ENCODE results near the gene SRCAP.
A peak's percentile ranks its signal among the peaks of the same experiment; 100 is the strongest.

The SRCAP gene

DNA sequence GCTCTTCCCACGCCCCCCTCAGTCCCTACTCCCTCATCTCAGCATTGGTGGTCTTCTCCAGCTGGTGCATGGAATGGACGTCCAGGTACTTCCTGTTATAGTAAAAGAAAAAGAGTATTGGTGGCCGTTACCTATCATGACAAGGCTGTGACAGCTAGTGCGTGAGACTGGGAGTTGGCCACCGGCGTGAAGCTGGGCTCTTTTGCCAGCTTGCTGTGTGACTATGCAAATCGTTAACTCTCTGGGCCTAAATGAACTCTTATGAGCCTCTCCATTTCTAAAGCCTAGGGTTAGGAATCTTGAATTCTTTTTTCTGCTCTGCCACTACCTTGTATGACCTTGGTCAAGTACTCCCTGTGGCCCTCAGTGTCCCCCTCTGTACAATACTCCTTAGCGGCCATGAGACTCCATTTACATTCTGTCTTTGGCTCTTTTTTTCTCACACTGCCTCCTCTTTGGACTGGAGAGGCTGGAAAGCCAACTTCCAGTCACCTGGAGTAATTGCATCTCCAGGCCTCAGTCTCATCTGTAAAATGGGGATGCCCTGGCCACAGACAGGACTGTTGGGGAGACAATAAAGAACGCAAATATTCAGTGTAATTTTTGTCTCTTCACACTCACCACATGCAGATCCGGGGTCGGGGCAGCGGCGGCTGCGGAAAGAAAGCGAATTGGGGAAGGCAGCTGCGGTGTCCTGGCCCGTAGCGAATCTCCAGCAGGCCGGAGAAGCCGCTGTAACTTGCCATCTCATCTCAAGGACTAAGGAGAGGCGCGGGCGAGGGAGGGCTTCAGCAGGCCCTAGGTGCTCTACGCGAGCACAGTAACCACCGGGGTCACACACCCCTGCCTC lies 61.8 kb downstream of the SRCAP start:
- peak overlapping the region; percentile 54 for H3K27ac ChIP-seq (ENCODE audit: poor library complexity, severe bottlenecking)
- H3K27me3 ChIP-seq (ENCODE audit: insufficient read depth, poor library complexity, severe bottlenecking) = no peaks in the 10 kb centered on the region
- no peaks in the 10 kb centered on the region for H3K9me3 ChIP-seq (ENCODE audit: severe bottlenecking)
- H3K36me3 ChIP-seq (ENCODE audit: low read depth) = peaks cover 41% of the 10 kb centered on the region
- no peak for DNase-seq (ENCODE audit: low spot score)
- TF ChIP-seq, protein P1, sequence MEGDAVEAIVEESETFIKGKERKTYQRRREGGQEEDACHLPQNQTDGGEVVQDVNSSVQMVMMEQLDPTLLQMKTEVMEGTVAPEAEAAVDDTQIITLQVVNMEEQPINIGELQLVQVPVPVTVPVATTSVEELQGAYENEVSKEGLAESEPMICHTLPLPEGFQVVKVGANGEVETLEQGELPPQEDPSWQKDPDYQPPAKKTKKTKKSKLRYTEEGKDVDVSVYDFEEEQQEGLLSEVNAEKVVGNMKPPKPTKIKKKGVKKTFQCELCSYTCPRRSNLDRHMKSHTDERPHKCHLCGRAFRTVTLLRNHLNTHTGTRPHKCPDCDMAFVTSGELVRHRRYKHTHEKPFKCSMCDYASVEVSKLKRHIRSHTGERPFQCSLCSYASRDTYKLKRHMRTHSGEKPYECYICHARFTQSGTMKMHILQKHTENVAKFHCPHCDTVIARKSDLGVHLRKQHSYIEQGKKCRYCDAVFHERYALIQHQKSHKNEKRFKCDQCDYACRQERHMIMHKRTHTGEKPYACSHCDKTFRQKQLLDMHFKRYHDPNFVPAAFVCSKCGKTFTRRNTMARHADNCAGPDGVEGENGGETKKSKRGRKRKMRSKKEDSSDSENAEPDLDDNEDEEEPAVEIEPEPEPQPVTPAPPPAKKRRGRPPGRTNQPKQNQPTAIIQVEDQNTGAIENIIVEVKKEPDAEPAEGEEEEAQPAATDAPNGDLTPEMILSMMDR (IDR thresholded peaks at IDR 0.05; ENCODE audit: poor library complexity, severe bottlenecking) = no peak
- peak overlapping the region; percentile 70 for H3K4me3 ChIP-seq (ENCODE audit: severe bottlenecking)
- peaks cover 10% of the 10 kb centered on the region for H3K4me1 ChIP-seq (ENCODE audit: insufficient read depth, poor library complexity, severe bottlenecking)
- no peak for ATAC-seq (ENCODE audit: low read depth)

DNA sequence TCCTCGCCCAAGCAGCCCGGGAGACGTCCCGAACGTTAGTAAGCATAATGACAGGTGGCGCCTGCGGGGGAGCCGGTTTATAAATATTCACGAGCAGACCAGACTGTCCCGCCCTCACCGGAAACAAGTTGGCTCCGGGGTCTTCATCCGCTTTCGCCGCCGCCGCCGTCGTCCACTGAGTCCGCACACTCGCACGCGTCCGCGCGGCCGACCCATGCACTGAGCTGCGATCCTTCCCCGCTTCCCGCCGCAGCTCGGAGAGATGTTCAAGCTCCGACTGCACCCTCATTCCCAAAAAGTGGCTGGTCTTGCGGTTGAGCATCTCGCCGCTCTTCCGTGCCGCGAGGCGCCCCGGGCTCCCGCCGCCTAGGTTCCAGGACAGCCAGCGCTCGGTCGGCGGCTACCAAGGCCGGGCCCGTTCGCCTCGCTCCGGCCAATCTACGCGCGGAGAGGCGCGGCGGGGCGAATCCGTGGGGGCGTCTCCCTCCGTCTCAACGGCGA lies 62.5 kb downstream of the SRCAP start:
- ATAC-seq (ENCODE audit: low read depth) (peak; percentile 45), DNase-seq (ENCODE audit: low spot score) (peak; percentile 63)
- Histone ChIP-seq H3K9me3 (ENCODE audit: severe bottlenecking) (no peaks in the 10 kb centered on the region), H3K36me3 (ENCODE audit: low read depth) (peaks cover 41% of the 10 kb centered on the region), H3K4me3 (ENCODE audit: severe bottlenecking) (peak overlapping the region; percentile 70), H3K27ac (ENCODE audit: poor library complexity, severe bottlenecking) (peak overlapping the region; percentile 54), H3K4me1 (ENCODE audit: insufficient read depth, poor library complexity, severe bottlenecking) (peaks cover 10% of the 10 kb centered on the region), H3K27me3 (ENCODE audit: insufficient read depth, poor library complexity, severe bottlenecking) (no peaks in the 10 kb centered on the region)
- TF ChIP-seq, protein P1 (IDR thresholded peaks at IDR 0.05; ENCODE audit: poor library complexity, severe bottlenecking) = no peak

DNA sequence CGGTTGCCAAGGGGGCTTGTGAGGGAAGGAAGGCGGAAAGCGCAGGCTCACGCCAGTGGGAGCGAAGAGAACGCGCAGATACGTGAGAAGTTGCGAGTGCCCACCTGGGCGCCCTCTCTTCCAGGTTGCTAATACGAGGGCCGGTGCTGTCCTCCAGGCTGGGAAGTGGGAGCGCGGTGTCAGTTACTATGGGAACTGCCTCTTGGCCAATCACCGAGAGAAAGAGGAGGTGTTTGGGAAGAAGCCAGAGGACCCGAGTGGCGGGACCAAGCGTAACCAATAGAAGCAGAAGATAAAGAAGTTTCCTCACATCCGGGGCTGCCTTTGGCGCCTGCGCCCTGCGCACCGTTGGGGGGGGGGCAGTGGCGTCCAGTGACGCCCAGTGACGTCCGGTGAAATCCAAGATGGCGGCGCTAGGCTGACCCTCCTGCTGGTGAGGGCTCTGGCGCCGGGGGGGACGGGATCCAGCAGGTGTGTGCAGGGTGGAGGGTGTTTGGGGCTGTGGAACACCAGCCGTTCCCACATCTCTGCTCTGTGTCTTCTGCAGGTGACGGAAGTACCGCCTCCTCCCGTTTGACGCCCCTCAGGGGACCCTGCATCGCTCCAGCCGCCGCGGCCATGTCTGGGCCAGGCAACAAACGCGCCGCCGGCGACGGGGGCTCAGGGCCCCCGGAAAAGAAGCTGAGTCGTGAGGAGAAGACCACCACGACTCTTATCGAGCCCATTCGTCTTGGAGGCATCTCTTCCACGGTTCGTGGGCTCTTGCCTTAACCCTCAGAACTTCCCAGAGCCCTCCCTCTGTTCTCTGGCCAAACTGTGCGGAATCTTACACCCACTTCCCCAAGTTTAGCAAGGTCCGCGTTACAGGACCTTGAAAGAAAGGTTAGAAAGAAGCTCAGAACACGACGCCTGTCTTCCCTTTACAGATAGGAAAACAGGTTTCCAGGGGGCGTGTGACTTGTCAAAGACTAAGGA lies 63.2 kb downstream of the SRCAP start, which contains the start of the genes CFAP119 and RNF40:
TSS of gene CFAP119 (minus strand) at position 135 of the 975 bp plus-strand sequence. CDS start 314 bp downstream, outside the sequence.
TSS of gene RNF40 (plus strand) at position 395 of the 975 bp plus-strand sequence. CDS start at position 619, 224 bp downstream.
- Histone ChIP-seq H3K27ac (ENCODE audit: poor library complexity, severe bottlenecking) (peak within 1 kb of the TSS; percentile 54), H3K4me3 (ENCODE audit: severe bottlenecking) (peak within 1 kb of the TSS; percentile 70), H3K27me3 (ENCODE audit: insufficient read depth, poor library complexity, severe bottlenecking) (no peaks in the 10 kb centered on the region), H3K36me3 (ENCODE audit: low read depth) (peaks cover 44% of the 10 kb centered on the region), H3K9me3 (ENCODE audit: severe bottlenecking) (no peaks in the 10 kb centered on the region), H3K4me1 (ENCODE audit: insufficient read depth, poor library complexity, severe bottlenecking) (peaks cover 10% of the 10 kb centered on the region)
- ATAC-seq (ENCODE audit: low read depth) = peak; percentile 89
- TF ChIP-seq, protein P1 (IDR thresholded peaks at IDR 0.05; ENCODE audit: poor library complexity, severe bottlenecking) = no peak
- peak; percentile 93 for DNase-seq (ENCODE audit: low spot score)

DNA sequence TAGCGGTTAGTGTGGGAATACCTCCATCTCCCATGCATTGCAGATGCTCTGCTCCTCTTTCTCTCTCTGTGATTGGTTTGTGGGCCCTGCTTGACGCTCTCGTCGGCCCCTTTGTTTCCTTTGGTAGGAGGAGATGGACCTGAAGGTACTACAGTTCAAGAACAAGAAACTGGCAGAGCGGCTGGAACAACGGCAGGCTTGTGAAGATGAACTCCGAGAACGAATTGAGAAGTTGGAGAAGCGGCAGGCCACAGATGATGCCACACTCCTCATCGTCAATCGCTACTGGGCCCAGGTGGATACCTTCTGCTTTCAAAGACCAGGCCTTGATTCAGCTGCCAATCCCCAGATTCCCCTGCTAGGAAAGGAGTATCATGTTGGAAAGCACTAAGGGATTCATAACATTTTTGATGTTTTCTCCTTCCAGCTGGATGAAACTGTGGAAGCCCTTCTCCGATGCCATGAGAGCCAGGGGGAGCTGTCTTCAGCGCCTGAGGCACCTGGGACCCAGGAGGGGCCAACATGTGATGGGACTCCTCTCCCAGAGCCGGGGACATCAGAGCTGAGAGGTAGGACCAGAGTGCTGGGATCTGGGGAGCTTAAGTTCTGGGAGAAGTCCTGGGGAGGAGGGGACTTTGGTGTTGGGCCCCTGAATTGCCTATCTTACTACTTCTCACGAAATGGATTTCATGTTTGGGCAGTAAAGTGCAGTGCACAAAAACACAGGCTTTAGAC lies 64.2 kb downstream of the SRCAP start:
- H3K4me1 ChIP-seq (ENCODE audit: insufficient read depth, poor library complexity, severe bottlenecking) = peaks cover 10% of the 10 kb centered on the region
- H3K9me3 ChIP-seq (ENCODE audit: severe bottlenecking) = no peaks in the 10 kb centered on the region
- ATAC-seq (ENCODE audit: low read depth) = no peak
- TF ChIP-seq, protein P1 (IDR thresholded peaks at IDR 0.05; ENCODE audit: poor library complexity, severe bottlenecking) = no peak
- peak overlapping the region; percentile 70 for H3K4me3 ChIP-seq (ENCODE audit: severe bottlenecking)
- H3K36me3 ChIP-seq (ENCODE audit: low read depth) = peaks cover 54% of the 10 kb centered on the region
- peak; percentile 20 for DNase-seq (ENCODE audit: low spot score)
- H3K27ac ChIP-seq (ENCODE audit: poor library complexity, severe bottlenecking) = peak overlapping the region; percentile 54
- no peaks in the 10 kb centered on the region for H3K27me3 ChIP-seq (ENCODE audit: insufficient read depth, poor library complexity, severe bottlenecking)
